Osteocyte (in vitro differentiated cells): ENCODE results near the gene CRCP. TPM values are rescaled to one million over a fixed set of nuclear protein-coding genes. Genes with fewer than 3 reads are reported as not detected.
A peak's percentile ranks its signal among the peaks of the same experiment; 100 is the strongest.
"Not testable (repeated sequence)": the region's sequence is repeated elsewhere in the genome, so short reads cannot be mapped to it uniquely, and the experiment has no call there.

Experiments
- DNase-seq: peaks from one replicate; pipeline ENCODE4 v3.0.0; 2021; ENCODE audit warnings: mixed read lengths; ENCODE audit not compliant: unreplicated experiment; ENCODE audit errors: extremely low spot score
- H3K27ac Mint-ChIP-seq: one replicate; pipeline ENCODE4 v1.8.0; 2021; ENCODE audit warnings: mild to moderate bottlenecking, mixed read lengths; ENCODE audit not compliant: unreplicated experiment
- H3K27me3 Mint-ChIP-seq: one replicate; pipeline ENCODE4 v1.8.0; 2021; ENCODE audit warnings: mixed read lengths; ENCODE audit not compliant: unreplicated experiment
- H3K36me3 Mint-ChIP-seq: one replicate; pipeline ENCODE4 v1.8.0; 2021; ENCODE audit warnings: mixed read lengths; ENCODE audit not compliant: unreplicated experiment
- H3K4me1 Mint-ChIP-seq: one replicate; pipeline ENCODE4 v1.8.0; 2021; ENCODE audit warnings: mixed read lengths; ENCODE audit not compliant: unreplicated experiment
- H3K4me3 Mint-ChIP-seq: one replicate; pipeline ENCODE4 v1.8.0; 2021; ENCODE audit warnings: mild to moderate bottlenecking, moderate library complexity, mixed read lengths; ENCODE audit not compliant: unreplicated experiment
- H3K9me3 Mint-ChIP-seq: one replicate; pipeline ENCODE4 v1.8.0; 2021; ENCODE audit warnings: mixed read lengths; ENCODE audit not compliant: unreplicated experiment
- CTCF ChIP-seq: fragments of 200-600 bp; sonication (generic); IDR thresholded peaks from 2 replicates; pipeline ENCODE4 v1.5.0; 2021; ENCODE audit warnings: antibody characterized with exemption, mild to moderate bottlenecking, moderate library complexity
- long read RNA-seq: library from polyadenylated mRNA; unstranded; transcript quantifications from one replicate; pipeline ENCODE4 v2.0.0, GENCODE V29; 2021
- total RNA-seq: library from RNA; stranded (reverse); gene quantifications from 2 replicates; pipeline ENCODE4 v1.2.1, GENCODE V29; 2021

The CRCP gene
- total RNA-seq, result 25.8 and 26.5 TPM in 2 replicates
- long read RNA-seq, transcript CRCP-203 (6 exons, 3,009 nt), result major isoform, 12 of 16 reads
- long read RNA-seq, partial matches to known transcripts, result 0 of 16 reads
- long read RNA-seq, other reads (novel, unspliced or antisense), result 3 of 16 reads

- H3K4me1 Mint-ChIP-seq, result peaks cover 30% of the 10 kb centered on the region
- H3K36me3 Mint-ChIP-seq, result peaks cover 5% of the 10 kb centered on the region
- no peaks in the 10 kb centered on the region for H3K9me3 Mint-ChIP-seq
- peak; percentile 23 for TF ChIP-seq CTCF
- H3K27ac Mint-ChIP-seq, result peak within 1 kb of the TSS; percentile 97
- no peaks in the 10 kb centered on the region for H3K27me3 Mint-ChIP-seq
- peak within 1 kb of the TSS; percentile 100 for H3K4me3 Mint-ChIP-seq
- DNase-seq, result peak; percentile 90
Observed at GRCh38 chr7:66114743-66115649, at the start of gene CRCP. TSS of gene CRCP (plus strand) at chr7:66114847. CDS start at chr7:66114963, 116 bp downstream.

GRCh38 chr7:66069732-66070131 is 44.9 kb upstream of the CRCP start:
- Mint-ChIP-seq H3K9me3 (peaks cover 7% of the 10 kb centered on the region), H3K27ac (no peak overlapping the region), H3K4me3 (no peak overlapping the region), H3K4me1 (no peaks in the 10 kb centered on the region), H3K27me3 (peaks cover 6% of the 10 kb centered on the region), H3K36me3 (no peaks in the 10 kb centered on the region)
- DNase-seq, result no peak
- no peak for TF ChIP-seq CTCF

GRCh38 chr7:66070222-66070621 is 44.4 kb upstream of the CRCP start:
- Mint-ChIP-seq H3K4me1 (peaks cover 1% of the 10 kb centered on the region), H3K36me3 (no peaks in the 10 kb centered on the region), H3K27ac (no peak overlapping the region), H3K4me3 (no peak overlapping the region), H3K27me3 (peaks cover 6% of the 10 kb centered on the region), H3K9me3 (peaks cover 7% of the 10 kb centered on the region)
- DNase-seq, result no peak
- TF ChIP-seq CTCF, result no peak

GRCh38 chr7:66072208-66072607 is 42.4 kb upstream of the CRCP start:
- H3K4me1 Mint-ChIP-seq, result peaks cover 11% of the 10 kb centered on the region
- not testable (repeated sequence) for H3K36me3 Mint-ChIP-seq, H3K27ac Mint-ChIP-seq, H3K9me3 Mint-ChIP-seq, H3K4me3 Mint-ChIP-seq, DNase-seq, H3K27me3 Mint-ChIP-seq

GRCh38 chr7:66075590-66076461 is 38.8 kb upstream of the CRCP start, which contains the start of gene ASL:
TSS of gene ASL (plus strand) at chr7:66075819. CDS start at chr7:66076082, 263 bp downstream.
- H3K9me3 Mint-ChIP-seq, result no peaks in the 10 kb centered on the region
- H3K27ac Mint-ChIP-seq, result peak within 1 kb of the TSS; percentile 64
- no peak for TF ChIP-seq CTCF
- no peaks in the 10 kb centered on the region for H3K36me3 Mint-ChIP-seq
- DNase-seq, result peak; percentile 97
- no peaks in the 10 kb centered on the region for H3K27me3 Mint-ChIP-seq
- peak within 1 kb of the TSS; percentile 83 for H3K4me3 Mint-ChIP-seq
- peaks cover 14% of the 10 kb centered on the region for H3K4me1 Mint-ChIP-seq
